ENCODE results near the gene LRRC1. TPM values are rescaled to one million over a fixed set of nuclear protein-coding genes. Genes with fewer than 3 reads are reported as not detected.
A peak's percentile ranks its signal among the peaks of the same experiment; 100 is the strongest.

LRRC1 gene
- polyA plus RNA-seq, 4 donors = 21.8 to 41.2 (median 35.4) TPM

- Histone ChIP-seq H3K36me3 (ENCODE audit: control insufficient read depth in 3 of 3, insufficient read depth in 2 of 3, low read depth in 1 of 3, low read length in 3 of 3) (peaks cover 0 to 5% (median 0%) of the 10 kb centered on the region in 3 donors), H3K9me3 (ENCODE audit: control insufficient read depth in 2 of 2, insufficient read depth in 1 of 2, low read depth in 1 of 2, low read length in 1 of 2) (no peaks in the 10 kb centered on the region), H3K4me3 (ENCODE audit: low read depth in 1 of 3, low read length in 3 of 3) (no peak overlapping the region), H3K27me3 (ENCODE audit: control insufficient read depth in 3 of 3, insufficient read depth in 3 of 3, low read length in 3 of 3) (no peaks in the 10 kb centered on the region), H3K27ac (ENCODE audit: low read depth in 1 of 3, low read length in 2 of 3) (peak overlapping the region; percentile 46 to 88 (median 71)), H3K4me1 (ENCODE audit: control insufficient read depth in 3 of 3, insufficient read depth in 2 of 3, low read depth in 1 of 3, low read length in 2 of 3) (peaks cover 12 to 40% (median 15%) of the 10 kb centered on the region in 3 donors)
- FAIRE-seq (no peak), DNase-seq (no peak)
- WGBS, 3 donors = 51 to 80% (median 60%) methylated on average over 5 of the region's 5 CpGs
Observed at GRCh38 chr6:53811746-53812145, 16.9 kb downstream of the LRRC1 start.

GRCh38 chr6:53813096-53813495, 18.3 kb downstream of the LRRC1 start:
- H3K27ac ChIP-seq (ENCODE audit: low read depth in 1 of 3, low read length in 2 of 3) = peak overlapping the region; percentile 33 to 74 (median 65)
- DNase-seq = peak; percentile 63 to 82
- peaks cover 0 to 2% (median 0%) of the 10 kb centered on the region in 3 donors for H3K36me3 ChIP-seq (ENCODE audit: control insufficient read depth in 3 of 3, insufficient read depth in 2 of 3, low read depth in 1 of 3, low read length in 3 of 3)
- H3K4me3 ChIP-seq (ENCODE audit: low read depth in 1 of 3, low read length in 3 of 3) = no peak overlapping the region
- no peaks in the 10 kb centered on the region for H3K9me3 ChIP-seq (ENCODE audit: control insufficient read depth in 2 of 2, insufficient read depth in 1 of 2, low read depth in 1 of 2, low read length in 1 of 2)
- FAIRE-seq = no peak
- 94 to 100% (median 96%) methylated on average over 1 of the region's 1 CpG for WGBS, 3 donors
- H3K27me3 ChIP-seq (ENCODE audit: control insufficient read depth in 3 of 3, insufficient read depth in 3 of 3, low read length in 3 of 3) = no peaks in the 10 kb centered on the region
- peaks cover 12 to 40% (median 12%) of the 10 kb centered on the region in 3 donors for H3K4me1 ChIP-seq (ENCODE audit: control insufficient read depth in 3 of 3, insufficient read depth in 2 of 3, low read depth in 1 of 3, low read length in 2 of 3)

- Histone ChIP-seq H3K4me1 (ENCODE audit: control insufficient read depth in 3 of 3, insufficient read depth in 2 of 3, low read depth in 1 of 3, low read length in 2 of 3) (peaks cover 12 to 40% (median 14%) of the 10 kb centered on the region in 3 donors), H3K27ac (ENCODE audit: low read depth in 1 of 3, low read length in 2 of 3) (peak overlapping the region in 1 of 3 donors; percentile 65), H3K9me3 (ENCODE audit: control insufficient read depth in 2 of 2, insufficient read depth in 1 of 2, low read depth in 1 of 2, low read length in 1 of 2) (no peaks in the 10 kb centered on the region), H3K27me3 (ENCODE audit: control insufficient read depth in 3 of 3, insufficient read depth in 3 of 3, low read length in 3 of 3) (no peaks in the 10 kb centered on the region), H3K4me3 (ENCODE audit: low read depth in 1 of 3, low read length in 3 of 3) (no peak overlapping the region), H3K36me3 (ENCODE audit: control insufficient read depth in 3 of 3, insufficient read depth in 2 of 3, low read depth in 1 of 3, low read length in 3 of 3) (peaks cover 0 to 2% (median 0%) of the 10 kb centered on the region in 3 donors)
- no peak for FAIRE-seq
- WGBS, 3 donors = 63 to 84% (median 69%) methylated on average over 1 of the region's 1 CpG
- DNase-seq = no peak
Observed at GRCh38 chr6:53813801-53814200, 19.0 kb downstream of the LRRC1 start.

GRCh38 chr6:53814353-53814752, 19.5 kb downstream of the LRRC1 start:
- Histone ChIP-seq H3K27ac (ENCODE audit: low read depth in 1 of 3, low read length in 2 of 3) (peak overlapping the region in 1 of 3 donors; percentile 16), H3K4me3 (ENCODE audit: low read depth in 1 of 3, low read length in 3 of 3) (no peak overlapping the region), H3K36me3 (ENCODE audit: control insufficient read depth in 3 of 3, insufficient read depth in 2 of 3, low read depth in 1 of 3, low read length in 3 of 3) (peaks cover 0 to 2% (median 0%) of the 10 kb centered on the region in 3 donors), H3K27me3 (ENCODE audit: control insufficient read depth in 3 of 3, insufficient read depth in 3 of 3, low read length in 3 of 3) (no peaks in the 10 kb centered on the region), H3K4me1 (ENCODE audit: control insufficient read depth in 3 of 3, insufficient read depth in 2 of 3, low read depth in 1 of 3, low read length in 2 of 3) (peaks cover 12 to 40% (median 14%) of the 10 kb centered on the region in 3 donors), H3K9me3 (ENCODE audit: control insufficient read depth in 2 of 2, insufficient read depth in 1 of 2, low read depth in 1 of 2, low read length in 1 of 2) (no peaks in the 10 kb centered on the region)
- FAIRE-seq (no peak), DNase-seq (no peak)
- WGBS, 3 donors = 61 to 85% (median 69%) methylated on average over 2 of the region's 2 CpGs

GRCh38 chr6:53815381-53816119, 20.7 kb downstream of the LRRC1 start:
- no peak for DNase-seq
- Histone ChIP-seq H3K36me3 (ENCODE audit: control insufficient read depth in 3 of 3, insufficient read depth in 2 of 3, low read depth in 1 of 3, low read length in 3 of 3) (no peaks in the 10 kb centered on the region), H3K4me1 (ENCODE audit: control insufficient read depth in 3 of 3, insufficient read depth in 2 of 3, low read depth in 1 of 3, low read length in 2 of 3) (peaks cover 12 to 35% (median 14%) of the 10 kb centered on the region in 3 donors), H3K27ac (ENCODE audit: low read depth in 1 of 3, low read length in 2 of 3) (peak overlapping the region in 1 of 3 donors; percentile 16), H3K27me3 (ENCODE audit: control insufficient read depth in 3 of 3, insufficient read depth in 3 of 3, low read length in 3 of 3) (no peaks in the 10 kb centered on the region), H3K9me3 (ENCODE audit: control insufficient read depth in 2 of 2, insufficient read depth in 1 of 2, low read depth in 1 of 2, low read length in 1 of 2) (no peaks in the 10 kb centered on the region), H3K4me3 (ENCODE audit: low read depth in 1 of 3, low read length in 3 of 3) (no peak overlapping the region)
- 62 to 73% (median 63%) methylated on average over 7 of the region's 7 CpGs for WGBS, 3 donors
- no peak for FAIRE-seq

GRCh38 chr6:53818858-53819609, 24.2 kb downstream of the LRRC1 start:
- peaks cover 0 to 7% (median 4%) of the 10 kb centered on the region in 3 donors for H3K4me1 ChIP-seq (ENCODE audit: control insufficient read depth in 3 of 3, insufficient read depth in 2 of 3, low read depth in 1 of 3, low read length in 2 of 3)
- no peak overlapping the region for H3K27ac ChIP-seq (ENCODE audit: low read depth in 1 of 3, low read length in 2 of 3)
- no peaks in the 10 kb centered on the region for H3K36me3 ChIP-seq (ENCODE audit: control insufficient read depth in 3 of 3, insufficient read depth in 2 of 3, low read depth in 1 of 3, low read length in 3 of 3)
- H3K9me3 ChIP-seq (ENCODE audit: control insufficient read depth in 2 of 2, insufficient read depth in 1 of 2, low read depth in 1 of 2, low read length in 1 of 2) = no peaks in the 10 kb centered on the region
- no peak overlapping the region for H3K4me3 ChIP-seq (ENCODE audit: low read depth in 1 of 3, low read length in 3 of 3)
- FAIRE-seq (no peak), DNase-seq (no peak)
- H3K27me3 ChIP-seq (ENCODE audit: control insufficient read depth in 3 of 3, insufficient read depth in 3 of 3, low read length in 3 of 3) = no peaks in the 10 kb centered on the region
- WGBS, 3 donors = 60 to 64% (median 61%) methylated on average over 3 of the region's 3 CpGs

- no peak overlapping the region for H3K27ac ChIP-seq (ENCODE audit: low read depth in 1 of 3, low read length in 2 of 3)
- 89 to 95% (median 92%) methylated on average over 10 of the region's 10 CpGs for WGBS, 3 donors
- H3K27me3 ChIP-seq (ENCODE audit: control insufficient read depth in 3 of 3, insufficient read depth in 3 of 3, low read length in 3 of 3) = no peaks in the 10 kb centered on the region
- H3K36me3 ChIP-seq (ENCODE audit: control insufficient read depth in 3 of 3, insufficient read depth in 2 of 3, low read depth in 1 of 3, low read length in 3 of 3) = no peaks in the 10 kb centered on the region
- H3K9me3 ChIP-seq (ENCODE audit: control insufficient read depth in 2 of 2, insufficient read depth in 1 of 2, low read depth in 1 of 2, low read length in 1 of 2) = no peaks in the 10 kb centered on the region
- FAIRE-seq = no peak
- H3K4me3 ChIP-seq (ENCODE audit: low read depth in 1 of 3, low read length in 3 of 3) = no peak overlapping the region
- H3K4me1 ChIP-seq (ENCODE audit: control insufficient read depth in 3 of 3, insufficient read depth in 2 of 3, low read depth in 1 of 3, low read length in 2 of 3) = peaks cover 12 to 23% (median 18%) of the 10 kb centered on the region in 3 donors
- DNase-seq = no peak
Observed at GRCh38 chr6:53822401-53823125, 27.8 kb downstream of the LRRC1 start.

GRCh38 chr6:53824714-53825113, 29.9 kb downstream of the LRRC1 start:
- DNase-seq = no peak
- Histone ChIP-seq H3K4me3 (ENCODE audit: low read depth in 1 of 3, low read length in 3 of 3) (no peak overlapping the region), H3K27ac (ENCODE audit: low read depth in 1 of 3, low read length in 2 of 3) (no peak overlapping the region), H3K27me3 (ENCODE audit: control insufficient read depth in 3 of 3, insufficient read depth in 3 of 3, low read length in 3 of 3) (no peaks in the 10 kb centered on the region), H3K36me3 (ENCODE audit: control insufficient read depth in 3 of 3, insufficient read depth in 2 of 3, low read depth in 1 of 3, low read length in 3 of 3) (no peaks in the 10 kb centered on the region), H3K4me1 (ENCODE audit: control insufficient read depth in 3 of 3, insufficient read depth in 2 of 3, low read depth in 1 of 3, low read length in 2 of 3) (peaks cover 14 to 44% (median 25%) of the 10 kb centered on the region in 3 donors), H3K9me3 (ENCODE audit: control insufficient read depth in 2 of 2, insufficient read depth in 1 of 2, low read depth in 1 of 2, low read length in 1 of 2) (no peaks in the 10 kb centered on the region)
- WGBS, 3 donors = 91 to 100% (median 96%) methylated on average over 1 of the region's 1 CpG
- FAIRE-seq = no peak

Measured in small intestine (tissue), 7 donors.